CD14-positive monocyte (primary cell): ENCODE results near the gene SHROOM2. TPM values are rescaled to one million over a fixed set of nuclear protein-coding genes. Genes with fewer than 3 reads are reported as not detected.

Experiments used
- DNase-seq, 3 donors: peaks; one replicate each; pipeline ENCODE4 v3.0.0-alpha.2; 2011 to 2022
- H2AFZ ChIP-seq: 2 replicates; pipeline ENCODE4 v1.6.0; 2012; ENCODE audit warnings: mild to moderate bottlenecking, low read depth, low read length, inconsistent platforms; ENCODE audit not compliant: insufficient read depth, poor library complexity, severe bottlenecking
- H3K27ac ChIP-seq, 2 donors: 1 replicate in 1 of 2; 2 replicates in 1 of 2; pipeline ENCODE4 v1.5.1; 2012 to 2013; ENCODE audit warnings: low read length in 2 of 2, control low read depth in 1 of 2, inconsistent platforms in 1 of 2, low read depth in 1 of 2, mild to moderate bottlenecking in 1 of 2
- H3K27me3 ChIP-seq, 2 donors: one replicate each; pipeline versions ENCODE4 v1.6.0 to v1.6.1; 2011 to 2013; ENCODE audit warnings: low read length in 2 of 2; ENCODE audit not compliant: control insufficient read depth in 2 of 2, insufficient read depth in 2 of 2
- H3K36me3 ChIP-seq, 2 donors: replicated peaks in 1 of 2; 1 replicate in 1 of 2; 2 replicates in 1 of 2; pipeline versions ENCODE4 v1.5.1 to v1.6.1; 2012 to 2013; ENCODE audit warnings: low read length in 2 of 2, control low read depth in 1 of 2, inconsistent platforms in 1 of 2, mild to moderate bottlenecking in 1 of 2; ENCODE audit not compliant: insufficient read depth in 2 of 2, control insufficient read depth in 1 of 2
- H3K4me1 ChIP-seq, 2 donors: 1 replicate in 1 of 2; 2 replicates in 1 of 2; pipeline versions ENCODE4 v1.5.1 to v1.6.1; 2012 to 2013; ENCODE audit warnings: low read length in 2 of 2, control low read depth in 1 of 2, inconsistent platforms in 1 of 2, mild to moderate bottlenecking in 1 of 2, moderate library complexity in 1 of 2; ENCODE audit not compliant: insufficient read depth in 2 of 2, control insufficient read depth in 1 of 2
- H3K4me2 ChIP-seq: replicated peaks from 2 replicates; pipeline ENCODE3; 2012; ENCODE audit warnings: low read length, moderate library complexity, mild to moderate bottlenecking; ENCODE audit not compliant: poor library complexity, severe bottlenecking; ENCODE audit errors: extremely low read depth
- H3K4me3 ChIP-seq, 3 experiments: fragments of 200-600 bp in 1 of 3; sonication (generic) in 1 of 3; replicated peaks in 1 of 3; 1 replicate in 2 of 3; 2 replicates in 1 of 3; pipeline ENCODE4 v1.5.1; 2011 to 2013; ENCODE audit warnings: low read length in 3 of 3, mild to moderate bottlenecking in 3 of 3, control low read depth in 2 of 3, low read depth in 2 of 3, inconsistent platforms in 1 of 3, moderate library complexity in 1 of 3
- H3K79me2 ChIP-seq: 2 replicates; pipeline ENCODE4 v1.6.0; 2012; ENCODE audit warnings: mild to moderate bottlenecking, control low read depth, inconsistent platforms, low read length, moderate library complexity; ENCODE audit not compliant: insufficient read depth
- H3K9ac ChIP-seq: 2 replicates; pipeline ENCODE4 v1.6.0; 2017; ENCODE audit warnings: low read length, mild to moderate bottlenecking; ENCODE audit not compliant: insufficient read depth, poor library complexity, severe bottlenecking
- H3K9me3 ChIP-seq, 2 donors: replicated peaks in 1 of 2; 1 replicate in 1 of 2; 2 replicates in 1 of 2; pipeline versions ENCODE4 v1.5.1 to v1.6.1; 2012 to 2013; ENCODE audit warnings: low read length in 2 of 2, control low read depth in 1 of 2; ENCODE audit not compliant: control insufficient read depth in 1 of 2, insufficient read depth in 1 of 2
- H4K20me1 ChIP-seq: 2 replicates; pipeline ENCODE4 v1.6.0; 2012; ENCODE audit warnings: mild to moderate bottlenecking, low read length, control low read depth, moderate library complexity; ENCODE audit not compliant: insufficient read depth
- H3K27ac Mint-ChIP-seq, 7 donors: one replicate each; pipeline ENCODE4 v1.8.0; 2020; ENCODE audit warnings: mild to moderate bottlenecking in 7 of 7, mixed read lengths in 7 of 7, moderate library complexity in 6 of 7, inconsistent platforms in 2 of 7
- H3K27me3 Mint-ChIP-seq, 3 donors: one replicate each; pipeline ENCODE4 v1.8.0; 2021 to 2022; ENCODE audit warnings: low read depth in 3 of 3, mild to moderate bottlenecking in 3 of 3, mixed read lengths in 3 of 3, moderate library complexity in 3 of 3, inconsistent platforms in 1 of 3
- H3K36me3 Mint-ChIP-seq, 2 donors: one replicate each; pipeline ENCODE4 v1.8.0; 2020; ENCODE audit warnings: mixed read lengths in 2 of 2, inconsistent platforms in 1 of 2, mild to moderate bottlenecking in 1 of 2
- H3K4me1 Mint-ChIP-seq: one replicate; pipeline ENCODE4 v1.8.0; 2020; ENCODE audit warnings: mild to moderate bottlenecking, mixed read lengths
- H3K4me3 Mint-ChIP-seq, 2 donors: one replicate each; pipeline ENCODE4 v1.8.0; 2020; ENCODE audit warnings: mild to moderate bottlenecking in 2 of 2, mixed read lengths in 2 of 2, moderate library complexity in 1 of 2
- H3K9me3 Mint-ChIP-seq, 7 donors: one replicate each; pipeline ENCODE4 v1.8.0; 2020 to 2022; ENCODE audit warnings: mixed read lengths in 7 of 7, mild to moderate bottlenecking in 6 of 7, moderate library complexity in 6 of 7, inconsistent platforms in 2 of 7
- CTCF ChIP-seq: fragments of 200-600 bp; IDR thresholded peaks from one replicate; pipeline ENCODE4 v1.8.0; 2022; ENCODE audit warnings: antibody characterized with exemption, mild to moderate bottlenecking
- WGBS: methylation state at CpG from one replicate; pipeline ENCODE4 v1.1.5; 2013; ENCODE audit warnings: missing lambda C conversion rate; ENCODE audit not compliant: insufficient coverage; 5-methylcytosine and 5-hydroxymethylcytosine counted together
- intact Hi-C, 2 donors: fragments of 100-400 bp; cut with micrococcal nuclease; formaldehyde crosslinking; loops; one replicate each; pipeline versions ENCODE4 v1.15.0 to v1.15.1; 2023
- polyA plus RNA-seq, 3 donors: library from polyadenylated mRNA; depleted of rRNA in 1 of 3; unstranded in 2 of 3; stranded (reverse) in 1 of 3; fragments of 300-500 nt in 2 of 3; fragments of >200 nt in 1 of 3; fragmentation: Illumina TruSeq in 2 of 3; gene quantifications; 1 replicate in 2 of 3; 2 replicates in 1 of 3; pipeline ENCODE4 v1.2.3, GENCODE V29; 2012 to 2021

The SHROOM2 gene
- polyA plus RNA-seq, 3 donors = not detected

DNA sequence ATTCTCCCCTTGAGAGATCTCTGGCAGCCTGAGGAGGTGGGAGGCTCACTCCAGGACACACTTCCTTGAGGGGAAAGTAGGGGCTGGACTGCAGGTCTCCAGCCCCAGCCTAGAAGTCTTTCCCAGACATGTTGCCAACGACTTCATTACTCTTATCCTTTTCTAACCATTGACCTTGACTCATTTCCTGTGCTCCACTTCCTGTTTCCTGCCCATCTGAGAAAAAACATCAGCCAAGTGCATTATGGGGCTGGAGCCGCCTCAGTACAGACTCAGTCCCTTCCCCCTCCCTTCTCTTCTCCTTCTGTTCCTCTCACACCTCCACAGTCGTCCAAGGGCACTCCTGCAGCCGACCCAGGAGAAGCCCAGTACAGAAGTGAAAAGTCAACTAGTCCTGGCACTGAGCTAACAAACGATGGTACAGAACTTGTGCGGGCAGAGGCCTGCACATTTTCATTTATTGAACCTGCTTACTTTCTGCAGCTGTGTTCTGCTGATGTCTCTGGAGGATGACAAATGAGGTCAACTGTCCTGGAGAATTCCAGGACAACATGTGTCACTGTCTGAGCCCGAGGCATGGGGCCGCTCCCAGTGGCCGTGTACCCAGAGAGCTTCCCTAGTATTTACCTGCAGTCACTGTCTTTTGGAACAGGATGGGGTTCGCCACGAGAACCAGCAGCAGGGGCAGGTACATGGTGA lies 40.7 kb upstream of the SHROOM2 start:
- peaks cover 9 to 33% (median 12%) of the 10 kb centered on the region in 3 donors for H3K27me3 Mint-ChIP-seq
- H3K9me3 Mint-ChIP-seq = peaks cover 4 to 19% (median 13%) of the 10 kb centered on the region in 7 donors
- H4K20me1 ChIP-seq = no peaks in the 10 kb centered on the region
- H3K27ac ChIP-seq = no peak overlapping the region
- H3K9ac ChIP-seq = no peak overlapping the region
- intact Hi-C loops = no loop called here
- TF ChIP-seq CTCF = no peak
- H3K27me3 ChIP-seq = peaks cover 3 to 14% of the 10 kb centered on the region in 2 donors
- no peak overlapping the region for H3K4me3 ChIP-seq
- no peaks in the 10 kb centered on the region for H3K36me3 ChIP-seq
- peak overlapping the region in 1 of 2 donors; percentile 46 for H3K4me3 Mint-ChIP-seq
- H3K79me2 ChIP-seq = no peaks in the 10 kb centered on the region
- 0% methylated on average over 2 of the region's 11 CpGs for WGBS
- H3K4me1 ChIP-seq = peaks cover 9 to 11% of the 10 kb centered on the region in 2 donors
- H3K9me3 ChIP-seq = peaks cover 5 to 6% of the 10 kb centered on the region in 2 donors
- DNase-seq = peak; percentile 2 to 11 (median 9)
- H3K27ac Mint-ChIP-seq = peak overlapping the region in 1 of 7 donors; percentile 7
- no peak overlapping the region for H3K4me2 ChIP-seq
- peaks cover 20% of the 10 kb centered on the region for H3K4me1 Mint-ChIP-seq
- H3K36me3 Mint-ChIP-seq = no peaks in the 10 kb centered on the region
- H2AFZ ChIP-seq = no peak overlapping the region

- H3K9ac ChIP-seq = no peak overlapping the region
- no peak overlapping the region for H3K4me2 ChIP-seq
- peaks cover 9 to 11% of the 10 kb centered on the region in 2 donors for H3K4me1 ChIP-seq
- H3K36me3 Mint-ChIP-seq = no peaks in the 10 kb centered on the region
- DNase-seq = peak in 2 of 3 donors; percentile 2 to 6
- peaks cover 4 to 19% (median 13%) of the 10 kb centered on the region in 7 donors for H3K9me3 Mint-ChIP-seq
- H3K27ac ChIP-seq = no peak overlapping the region
- no peak for TF ChIP-seq CTCF
- no peak overlapping the region for H3K4me3 ChIP-seq
- peak overlapping the region in 1 of 2 donors; percentile 69 for H3K4me3 Mint-ChIP-seq
- H3K27me3 Mint-ChIP-seq = peaks cover 11 to 35% (median 14%) of the 10 kb centered on the region in 3 donors
- no CpG with 5 or more reads among the region's 3 CpGs for WGBS
- H3K27me3 ChIP-seq = peaks cover 3 to 14% of the 10 kb centered on the region in 2 donors
- no peaks in the 10 kb centered on the region for H3K79me2 ChIP-seq
- intact Hi-C loops = no loop called here
- no peak overlapping the region for H3K27ac Mint-ChIP-seq
- no peaks in the 10 kb centered on the region for H4K20me1 ChIP-seq
- H3K36me3 ChIP-seq = no peaks in the 10 kb centered on the region
- H3K4me1 Mint-ChIP-seq = peaks cover 20% of the 10 kb centered on the region
- no peak overlapping the region for H2AFZ ChIP-seq
- H3K9me3 ChIP-seq = peaks cover 5 to 6% of the 10 kb centered on the region in 2 donors
These were observed 39.9 kb upstream of the SHROOM2 start for GRCh38 chrX:9746148-9746888.
